ENCODE results near the gene HRAS. TPM values are rescaled to one million over a fixed set of nuclear protein-coding genes. Genes with fewer than 3 reads are reported as not detected.

HRAS gene
- total RNA-seq, 2 donors from 2014 or later: 47.9 to 56.5 TPM

- DNase-seq (peak; percentile 18), ATAC-seq (no peak)
- intact Hi-C loops (cut with DNase I): no loop called here
These were observed 4.7 kb upstream of the HRAS start for GRCh38 chr11:539971-540481.

- ATAC-seq (no peak), DNase-seq (peak; percentile 16)
- intact Hi-C loops (cut with DNase I): no loop called here
These were observed 3.2 kb upstream of the HRAS start for GRCh38 chr11:538431-539051.

GRCh38 chr11:537622-538430 lies 2.5 kb upstream of the HRAS start:
- DNase-seq (peak; percentile 12), ATAC-seq (no peak)
- intact Hi-C loops (cut with DNase I): no loop called here

GRCh38 chr11:536841-537621 lies 1.7 kb upstream of the HRAS start, which contains the start of gene LRRC56:
Gene LRRC56, plus strand, starts transcription at chr11:537527. Its CDS starts 3,158 bp downstream, at chr11:540685.
- peak; percentile 84 for DNase-seq
- intact Hi-C loops (cut with DNase I): no loop called here
- ATAC-seq: peak; percentile 20 to 53

GRCh38 chr11:535210-535518 lies 212 bp downstream of the HRAS start:
- intact Hi-C loops (cut with DNase I): no loop called here
- no peak for ATAC-seq
- DNase-seq: no peak

GRCh38 chr11:534396-535209 lies 773 bp downstream of the HRAS start:
- intact Hi-C loops (cut with DNase I): no loop called here
- ATAC-seq (no peak), DNase-seq (peak; percentile 36)

GRCh38 chr11:533586-534395 lies 1.6 kb downstream of the HRAS start:
- DNase-seq: peak; percentile 27
- intact Hi-C loops (cut with DNase I): no loop called here

GRCh38 chr11:532986-533585 lies 2.3 kb downstream of the HRAS start:
- DNase-seq (peak; percentile 27), ATAC-seq (no peak)
- intact Hi-C loops (cut with DNase I): no loop called here

More at GRCh38 chr11:533586-534395, 1.6 kb downstream of the HRAS start:
- ATAC-seq: no peak

GRCh38 chr11:532527-532985 lies 2.8 kb downstream of the HRAS start:
- no peak for ATAC-seq
- DNase-seq: peak; percentile 17
- intact Hi-C loops (cut with DNase I): no loop called here

GRCh38 chr11:531919-532526 lies 3.4 kb downstream of the HRAS start:
- DNase-seq (peak; percentile 13), ATAC-seq (no peak)
- intact Hi-C loops (cut with DNase I): no loop called here

- intact Hi-C loops (cut with DNase I): no loop called here
- peak; percentile 20 for DNase-seq
These were observed 4.2 kb downstream of the HRAS start for GRCh38 chr11:530960-531831.

GRCh38 chr11:529728-530411 lies 5.5 kb downstream of the HRAS start:
- ATAC-seq (no peak), DNase-seq (peak; percentile 20)
- intact Hi-C loops (cut with DNase I): no loop called here

More at GRCh38 chr11:530960-531831, 4.2 kb downstream of the HRAS start:
- ATAC-seq: no peak

- ATAC-seq: no peak
- intact Hi-C loops (cut with DNase I): no loop called here
- DNase-seq: peak; percentile 15
These were observed 6.3 kb downstream of the HRAS start for GRCh38 chr11:528815-529727.

- DNase-seq (peak; percentile 21), ATAC-seq (no peak)
- intact Hi-C loops (cut with DNase I): no loop called here
These were observed 7.1 kb downstream of the HRAS start for GRCh38 chr11:528166-528814.
